ENCODE data around the gene FAM114A2. TPM values are rescaled to one million over a fixed set of nuclear protein-coding genes. Genes with fewer than 3 reads are reported as not detected.
"Not testable (repeated sequence)": the region's sequence is repeated elsewhere in the genome, so short reads cannot be mapped to it uniquely, and the experiment has no call there.

Gene FAM114A2
- total RNA-seq, 3 donors from 2014 or later = 21.6 to 32.1 (median 22.0) TPM

- Histone ChIP-seq H3K27me3 (no peaks in the 10 kb centered on the region), H3K4me1 (no peaks in the 10 kb centered on the region), H3K36me3 (no peaks in the 10 kb centered on the region), H3K27ac (no peak overlapping the region), H3K4me3 (no peak overlapping the region), H3K9me3 (no peaks in the 10 kb centered on the region)
- TF ChIP-seq CTCF (IDR thresholded peaks at IDR 0.05) (no peak), POLR2A (IDR thresholded peaks at IDR 0.05) (no peak), POLR2AphosphoS5 (IDR thresholded peaks at IDR 0.05) (no peak)
- no peak for DNase-seq (ENCODE audit: low spot score in 2 of 2)
- intact Hi-C loops (cut with DNase I; ENCODE audit: low total_unique reads) = no loop called here
These were observed 12.8 kb downstream of the FAM114A2 start for GRCh38 chr5:154025951-154026350.

- H3K27ac ChIP-seq; DNase-seq (ENCODE audit: low spot score in 2 of 2); intact Hi-C loops (cut with DNase I; ENCODE audit: low total_unique reads); H3K36me3 ChIP-seq; H3K4me3 ChIP-seq; H3K4me1 ChIP-seq; H3K9me3 ChIP-seq; H3K27me3 ChIP-seq: not testable (repeated sequence)
These were observed 19.8 kb downstream of the FAM114A2 start for GRCh38 chr5:154018919-154019318.

GRCh38 chr5:154015071-154015693, 23.5 kb downstream of the FAM114A2 start:
- Histone ChIP-seq H3K36me3 (no peaks in the 10 kb centered on the region), H3K27ac (peak overlapping the region in 1 of 2 donors; percentile 9), H3K4me3 (no peak overlapping the region), H3K27me3 (no peaks in the 10 kb centered on the region), H3K9me3 (no peaks in the 10 kb centered on the region), H3K4me1 (no peaks in the 10 kb centered on the region)
- intact Hi-C loops (cut with DNase I; ENCODE audit: low total_unique reads) = no loop called here
- no peak for DNase-seq (ENCODE audit: low spot score in 2 of 2)
- no peak for TF ChIP-seq POLR2A (IDR thresholded peaks at IDR 0.05)
- TF ChIP-seq POLR2AphosphoS5 (IDR thresholded peaks at IDR 0.05) = no peak
- TF ChIP-seq CTCF (IDR thresholded peaks at IDR 0.05) = no peak

- Histone ChIP-seq H3K36me3 (no peaks in the 10 kb centered on the region), H3K4me1 (no peaks in the 10 kb centered on the region), H3K9me3 (no peaks in the 10 kb centered on the region), H3K4me3 (no peak overlapping the region), H3K27me3 (no peaks in the 10 kb centered on the region), H3K27ac (no peak overlapping the region)
- TF ChIP-seq CTCF (IDR thresholded peaks at IDR 0.05) (no peak), POLR2AphosphoS5 (IDR thresholded peaks at IDR 0.05) (no peak), POLR2A (IDR thresholded peaks at IDR 0.05) (no peak)
- no peak for DNase-seq (ENCODE audit: low spot score in 2 of 2)
- intact Hi-C loops (cut with DNase I; ENCODE audit: low total_unique reads) = no loop called here
These were observed 28.1 kb downstream of the FAM114A2 start for GRCh38 chr5:154010660-154011059.

GRCh38 chr5:154005648-154006047, 33.1 kb downstream of the FAM114A2 start:
- H3K36me3 ChIP-seq = peaks cover 6% of the 10 kb centered on the region

More at GRCh38 chr5:154005648-154006047, 33.1 kb downstream of the FAM114A2 start:
- intact Hi-C loops (cut with DNase I; ENCODE audit: low total_unique reads) = no loop called here
- Histone ChIP-seq H3K4me3 (no peak overlapping the region), H3K4me1 (no peaks in the 10 kb centered on the region), H3K27ac (no peak overlapping the region), H3K9me3 (no peaks in the 10 kb centered on the region), H3K27me3 (no peaks in the 10 kb centered on the region)
- DNase-seq (ENCODE audit: low spot score in 2 of 2) = no peak
- TF ChIP-seq POLR2A (IDR thresholded peaks at IDR 0.05) (no peak), POLR2AphosphoS5 (IDR thresholded peaks at IDR 0.05) (no peak), CTCF (IDR thresholded peaks at IDR 0.05) (no peak)
